Measurements from ENCODE around the gene OR10J4. TPM values are rescaled to one million over a fixed set of nuclear protein-coding genes. Genes with fewer than 3 reads are reported as not detected.

OR10J4 gene
- total RNA-seq, 1 donor from 2014 or later, result not detected

Other genes starting within 250 kb of the OR10J4 start
- not detected in 2 replicates for gene ACKR1, start 227.3 kb upstream of the OR10J4 start, total RNA-seq
- not detected in 2 replicates for gene FCER1A, start 129.9 kb upstream of the OR10J4 start, total RNA-seq
- gene OR10J1, start 7.5 kb downstream of the OR10J4 start, total RNA-seq, result not detected in 2 replicates
- gene OR10J5, start 103.8 kb downstream of the OR10J4 start, total RNA-seq, result not detected in 2 replicates
- not detected in 2 replicates for gene APCS, start 155.6 kb downstream of the OR10J4 start, total RNA-seq